ENCODE data around the gene DNAJB7. TPM values are rescaled to one million over a fixed set of nuclear protein-coding genes. Genes with fewer than 3 reads are reported as not detected.

The DNAJB7 gene
- total and polyA plus RNA-seq, 2 of the 13 experiments (the other 11 are each of a cell fraction or from before 2014, with no cell fraction given): not detected

DNA sequence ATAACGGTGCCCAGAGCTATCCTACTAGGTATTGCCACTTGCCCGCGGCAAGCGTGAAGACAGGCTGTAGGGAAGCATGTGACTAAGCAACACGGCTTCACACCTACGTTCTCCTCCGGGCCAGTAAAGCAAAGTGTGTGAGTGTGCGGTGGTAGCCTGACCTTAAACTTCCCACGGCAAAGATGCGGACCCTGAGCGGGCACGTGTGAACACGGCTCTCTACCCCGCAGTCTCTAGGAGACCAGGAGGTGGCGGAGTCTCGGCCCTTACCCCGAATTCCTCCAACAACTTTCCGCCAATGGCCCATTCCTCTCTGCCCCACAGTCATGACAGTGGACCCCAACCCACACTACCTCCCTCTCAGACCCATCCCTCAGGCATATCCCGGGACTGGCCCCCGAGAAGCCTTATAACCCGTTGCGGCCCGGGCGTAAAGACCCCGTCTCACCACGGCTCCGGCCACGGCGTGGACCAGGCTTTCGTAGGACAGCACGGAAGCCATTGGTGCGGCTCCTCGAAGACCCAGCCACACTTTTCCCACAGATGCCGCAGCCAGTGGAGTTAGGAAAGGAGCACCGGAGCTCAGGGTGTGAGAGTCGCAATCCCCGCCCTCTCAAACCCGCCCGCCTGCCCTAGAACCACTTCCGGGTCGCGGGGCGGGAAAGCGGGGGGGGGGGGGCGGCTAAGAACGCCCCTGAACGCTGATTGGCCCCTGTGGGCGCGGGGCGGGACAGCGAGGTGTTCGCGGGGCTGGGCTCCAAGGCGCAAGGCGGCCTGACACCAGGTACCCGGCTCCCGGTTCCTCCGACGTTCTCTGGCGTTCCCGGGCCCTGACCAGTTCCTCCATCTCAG lies 42.9 kb downstream of the DNAJB7 start, which contains the start of gene SLC25A17 (continued):
- TF ChIP-seq SMAD1 (CRISPR knock-in tag; IDR thresholded peaks at IDR 0.05; ENCODE audit: borderline replicate concordance, low read depth): peak; percentile 50; the same call in 1 of the 2 replicates
- no peak for TF ChIP-seq KDM4B (CRISPR knock-in tag; IDR thresholded peaks at IDR 0.05)
- TF ChIP-seq MAZ (IDR thresholded peaks at IDR 0.05; ENCODE audit: borderline replicate concordance, low read depth, low read length): peak; percentile 73; the same call in 1 of the 2 replicates
- peak; percentile 80; the same call in 1 of the 2 replicates for TF ChIP-seq MAZ (CRISPR knock-in tag; IDR thresholded peaks at IDR 0.05; ENCODE audit: low read depth)
- TF ChIP-seq SSRP1 (CRISPR knock-in tag; IDR thresholded peaks at IDR 0.05): no peak
- peak; percentile 7 for TF ChIP-seq TBL1XR1 (IDR thresholded peaks at IDR 0.05; ENCODE audit: borderline replicate concordance, low read length, partially characterized antibody)
- no peak; the same call in none of the 2 replicates for TF ChIP-seq BORCS8-MEF2B (CRISPR knock-in tag; IDR thresholded peaks at IDR 0.05)
- TF ChIP-seq JARID2 (CRISPR knock-in tag; IDR thresholded peaks at IDR 0.05; ENCODE audit: insufficient replicate concordance): no peak
- peak; percentile 69; the same call in 1 of the 2 replicates for TF ChIP-seq ZNF788 (CRISPR knock-in tag; IDR thresholded peaks at IDR 0.05; ENCODE audit: borderline replicate concordance)
- TF ChIP-seq JDP2 (CRISPR knock-in tag; IDR thresholded peaks at IDR 0.05; ENCODE audit: borderline replicate concordance): no peak
- no peak for TF ChIP-seq PRPF4 (IDR thresholded peaks at IDR 0.05; ENCODE audit: low read depth, low read length, poor library complexity, severe bottlenecking)
- peak; percentile 94 for TF ChIP-seq ASH2L (IDR thresholded peaks at IDR 0.05; ENCODE audit: insufficient read length, low read depth, low read length)
- no peak for TF ChIP-seq HNRNPUL1 (IDR thresholded peaks at IDR 0.05; ENCODE audit: low read depth, low read length)
- TF ChIP-seq, protein P1, sequence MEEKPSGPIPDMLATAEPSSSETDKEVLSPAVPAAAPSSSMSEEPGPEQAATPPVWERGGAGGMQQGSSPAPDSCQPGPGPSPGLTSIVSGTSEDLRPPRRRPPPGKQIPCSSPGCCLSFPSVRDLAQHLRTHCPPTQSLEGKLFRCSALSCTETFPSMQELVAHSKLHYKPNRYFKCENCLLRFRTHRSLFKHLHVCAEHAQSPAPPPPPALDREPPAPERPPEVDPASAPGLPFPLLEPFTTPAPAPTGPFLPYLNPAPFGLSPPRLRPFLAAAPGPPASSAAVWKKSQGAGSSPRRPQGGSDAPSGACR (CRISPR knock-in tag; IDR thresholded peaks at IDR 0.05): peak; percentile 65; the same call in 1 of the 2 replicates
- no peak for TF ChIP-seq ZNF775 (CRISPR knock-in tag; IDR thresholded peaks at IDR 0.05; ENCODE audit: borderline replicate concordance)
- TF ChIP-seq ETV5 (CRISPR knock-in tag; IDR thresholded peaks at IDR 0.05; ENCODE audit: borderline replicate concordance): no peak
- TF ChIP-seq ZNF83 (CRISPR knock-in tag; IDR thresholded peaks at IDR 0.05; ENCODE audit: borderline replicate concordance): 0 out of 2 replicates have a peak, but pooled peaks have one; percentile 45
- peak; percentile 45; the same call in 1 of the 2 replicates for TF ChIP-seq ZNF567 (CRISPR knock-in tag; IDR thresholded peaks at IDR 0.05; ENCODE audit: borderline replicate concordance)
- TF ChIP-seq, protein P2, sequence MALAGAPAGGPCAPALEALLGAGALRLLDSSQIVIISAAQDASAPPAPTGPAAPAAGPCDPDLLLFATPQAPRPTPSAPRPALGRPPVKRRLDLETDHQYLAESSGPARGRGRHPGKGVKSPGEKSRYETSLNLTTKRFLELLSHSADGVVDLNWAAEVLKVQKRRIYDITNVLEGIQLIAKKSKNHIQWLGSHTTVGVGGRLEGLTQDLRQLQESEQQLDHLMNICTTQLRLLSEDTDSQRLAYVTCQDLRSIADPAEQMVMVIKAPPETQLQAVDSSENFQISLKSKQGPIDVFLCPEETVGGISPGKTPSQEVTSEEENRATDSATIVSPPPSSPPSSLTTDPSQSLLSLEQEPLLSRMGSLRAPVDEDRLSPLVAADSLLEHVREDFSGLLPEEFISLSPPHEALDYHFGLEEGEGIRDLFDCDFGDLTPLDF (CRISPR knock-in tag; IDR thresholded peaks at IDR 0.05): peak; percentile 80
- peak; percentile 56; the same call in 1 of the 2 replicates for TF ChIP-seq PCBP1 (IDR thresholded peaks at IDR 0.05; ENCODE audit: borderline replicate concordance, low read depth, low read length)
- peak; percentile 74; the same call in 1 of the 2 replicates for TF ChIP-seq ZBTB1 (CRISPR knock-in tag; IDR thresholded peaks at IDR 0.05; ENCODE audit: borderline replicate concordance)
- no peak for TF ChIP-seq SAFB2 (CRISPR knock-in tag; IDR thresholded peaks at IDR 0.05; ENCODE audit: borderline replicate concordance, low read depth)
- TF ChIP-seq, protein P3, sequence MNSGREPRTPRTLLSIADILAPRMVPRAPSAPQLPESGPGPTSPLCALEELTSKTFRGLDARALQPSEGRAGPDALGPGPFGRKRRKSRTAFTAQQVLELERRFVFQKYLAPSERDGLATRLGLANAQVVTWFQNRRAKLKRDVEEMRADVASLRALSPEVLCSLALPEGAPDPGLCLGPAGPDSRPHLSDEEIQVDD (CRISPR knock-in tag; IDR thresholded peaks at IDR 0.05; ENCODE audit: borderline replicate concordance): no peak
- no peak for TF ChIP-seq GPN1 (CRISPR knock-in tag; IDR thresholded peaks at IDR 0.05; ENCODE audit: borderline replicate concordance)
- TF ChIP-seq MXI1 (IDR thresholded peaks at IDR 0.05; ENCODE audit: borderline replicate concordance, low read depth, low read length): peak; percentile 54; the same call in 1 of the 3 replicates
- 0 out of 2 replicates have a peak, but pooled peaks have one; percentile 33 for TF ChIP-seq ZNF138 (CRISPR knock-in tag; IDR thresholded peaks at IDR 0.05; ENCODE audit: low read depth)

All from HepG2 (cell line).